Left ventricle myocardium superior (tissue), 1 donor: Measurements from ENCODE around the gene TANGO2. TPM values are rescaled to one million over a fixed set of nuclear protein-coding genes. Genes with fewer than 3 reads are reported as not detected.

Source experiments
- ATAC-seq: fragments of 200-7000 bp; cut with Tn5 transposase; one replicate; pipeline ENCODE4 v1.9.1; 2020; ENCODE audit warnings: mild to moderate bottlenecking, moderate library complexity
- DNase-seq: peaks from one replicate; pipeline ENCODE4 v3.0.0-alpha.2; 2020
- intact Hi-C: fragments of 100-400 bp; cut with micrococcal nuclease; formaldehyde crosslinking; loops from one replicate; pipeline ENCODE4 v1.11.0; 2022
- total RNA-seq: library from RNA; stranded (reverse); fragmentation: NEBNext Ultra II Directional; extraction: Animal tissue kit (Norgen Biotek cat#: 25700); gene quantifications from one replicate; pipeline ENCODE4 v1.2.1, GENCODE V29; 2021
- donor health status: DM: no; HTN: yes; CAD: no; lungs with severe emphysema.

TANGO2 gene
- total RNA-seq, 1 donor from 2014 or later = 71.5 TPM

GRCh38 chr22:20034143-20034542 lies 13.2 kb downstream of the TANGO2 start:
- intact Hi-C loops = no loop called here
- DNase-seq = no peak
- no peak for ATAC-seq

- DNase-seq = no peak
- intact Hi-C loops = no loop called here
- no peak for ATAC-seq
Measured at GRCh38 chr22:20035375-20036083, 14.6 kb downstream of the TANGO2 start.

- intact Hi-C loops = no loop called here
- no peak for ATAC-seq
- no peak for DNase-seq
Measured at GRCh38 chr22:20036084-20036482, 15.2 kb downstream of the TANGO2 start.

- no peak for DNase-seq
- intact Hi-C loops = no loop called here
- no peak for ATAC-seq
Measured at GRCh38 chr22:20036535-20037392, 15.9 kb downstream of the TANGO2 start.

GRCh38 chr22:20037419-20037818 lies 16.5 kb downstream of the TANGO2 start:
- intact Hi-C loops = no loop called here
- DNase-seq = no peak
- ATAC-seq = no peak

- DNase-seq (no peak), ATAC-seq (no peak)
- intact Hi-C loops = no loop called here
Measured at GRCh38 chr22:20038574-20038973, 17.7 kb downstream of the TANGO2 start.

- DNase-seq (no peak), ATAC-seq (no peak)
- intact Hi-C loops = no loop called here
Measured at GRCh38 chr22:20039683-20040325, 18.9 kb downstream of the TANGO2 start.

GRCh38 chr22:20040327-20041200 lies 19.7 kb downstream of the TANGO2 start:
- no peak for DNase-seq
- intact Hi-C loops = no loop called here
- no peak for ATAC-seq

GRCh38 chr22:20043057-20043996 lies 22.4 kb downstream of the TANGO2 start:
- ATAC-seq (no peak), DNase-seq (no peak)
- intact Hi-C loops = no loop called here

- intact Hi-C loops = no loop called here
- no peak for ATAC-seq
Measured at GRCh38 chr22:20043997-20044342, 23.1 kb downstream of the TANGO2 start.

GRCh38 chr22:20044495-20045151 lies 23.7 kb downstream of the TANGO2 start:
- intact Hi-C loops = no loop called here
- ATAC-seq = peak; percentile 56
- DNase-seq = no peak

More at GRCh38 chr22:20043997-20044342, 23.1 kb downstream of the TANGO2 start:
- DNase-seq = no peak

- DNase-seq (no peak), ATAC-seq (no peak)
- intact Hi-C loops = no loop called here
Measured at GRCh38 chr22:20046730-20047129, 25.8 kb downstream of the TANGO2 start.

GRCh38 chr22:20051927-20052308 lies 31.0 kb downstream of the TANGO2 start:
- ATAC-seq (no peak), DNase-seq (no peak)
- intact Hi-C loops = no loop called here

GRCh38 chr22:20052309-20053259 lies 31.7 kb downstream of the TANGO2 start:
- ATAC-seq = peak; percentile 10
- DNase-seq = no peak
- intact Hi-C loops = no loop called here

GRCh38 chr22:20053407-20054033 lies 32.6 kb downstream of the TANGO2 start:
- DNase-seq (no peak), ATAC-seq (no peak)
- intact Hi-C loops = no loop called here

- DNase-seq = no peak
- intact Hi-C loops = no loop called here
Measured at GRCh38 chr22:20054034-20054427, 33.1 kb downstream of the TANGO2 start.

More at GRCh38 chr22:20054034-20054427, 33.1 kb downstream of the TANGO2 start:
- peak; percentile 9 for ATAC-seq
